Activated CD8-positive, alpha-beta memory T cell treated with anti-CD3 and anti-CD28 coated beads for 24 hours (primary cell): ENCODE data around the gene DEDD2.

ENCODE experiments used
- DNase-seq: peaks from one replicate; pipeline ENCODE4 v3.0.0-alpha.2; 2020

The DEDD2 gene

GRCh38 chr19:42226886-42227285 lies 9.4 kb upstream of the DEDD2 start:
- DNase-seq: no peak

- DNase-seq: no peak
Observed at GRCh38 chr19:42225718-42226292, 8.3 kb upstream of the DEDD2 start.

GRCh38 chr19:42224940-42225717 lies 7.7 kb upstream of the DEDD2 start:
- DNase-seq: no peak

- DNase-seq: no peak
Observed at GRCh38 chr19:42220751-42221097, 3.2 kb upstream of the DEDD2 start.

- peak; percentile 97 for DNase-seq
Observed at GRCh38 chr19:42219812-42220750, 2.6 kb upstream of the DEDD2 start, which contains the start of gene ZNF526. ZNF526 (plus strand) TSS chr19:42220312; CDS start chr19:42224404, 4,092 bp downstream.

- no peak for DNase-seq
Observed at GRCh38 chr19:42216653-42217519, 591 bp downstream of the DEDD2 start.

GRCh38 chr19:42214810-42215485 lies 2.5 kb downstream of the DEDD2 start:
- DNase-seq: no peak

GRCh38 chr19:42212886-42213285 lies 4.6 kb downstream of the DEDD2 start:
- DNase-seq: no peak

- no peak for DNase-seq
Observed at GRCh38 chr19:42208612-42209011, 8.9 kb downstream of the DEDD2 start.

- no peak for DNase-seq
Observed at GRCh38 chr19:42207767-42208271, 9.7 kb downstream of the DEDD2 start.

- no peak for DNase-seq
Observed at GRCh38 chr19:42206871-42207755, 10.4 kb downstream of the DEDD2 start.

- DNase-seq: no peak
Observed at GRCh38 chr19:42204664-42205063, 12.8 kb downstream of the DEDD2 start.

- no peak for DNase-seq
Observed at GRCh38 chr19:42203700-42204099, 13.8 kb downstream of the DEDD2 start.

GRCh38 chr19:42202290-42202880 lies 15.1 kb downstream of the DEDD2 start:
- no peak for DNase-seq

- DNase-seq: peak; percentile 70
Observed at GRCh38 chr19:42201489-42202289, 15.8 kb downstream of the DEDD2 start.

- DNase-seq: no peak
Observed at GRCh38 chr19:42200116-42200715, 17.3 kb downstream of the DEDD2 start.

GRCh38 chr19:42199440-42200115 lies 17.9 kb downstream of the DEDD2 start:
- DNase-seq: peak; percentile 73
